HG02588 (cell line): ENCODE data around the gene APC2.

Experiments
- ATAC-seq: cut with Tn5 transposase; IDR thresholded peaks from one replicate; pipeline ENCODE4 v1.9.1; 2021; ENCODE audit warnings: mild to moderate bottlenecking, moderate library complexity; ENCODE audit not compliant: unreplicated experiment

The APC2 gene

GRCh38 chr19:1460033-1460995 lies 10.4 kb downstream of the APC2 start:
- ATAC-seq: no peak

DNA sequence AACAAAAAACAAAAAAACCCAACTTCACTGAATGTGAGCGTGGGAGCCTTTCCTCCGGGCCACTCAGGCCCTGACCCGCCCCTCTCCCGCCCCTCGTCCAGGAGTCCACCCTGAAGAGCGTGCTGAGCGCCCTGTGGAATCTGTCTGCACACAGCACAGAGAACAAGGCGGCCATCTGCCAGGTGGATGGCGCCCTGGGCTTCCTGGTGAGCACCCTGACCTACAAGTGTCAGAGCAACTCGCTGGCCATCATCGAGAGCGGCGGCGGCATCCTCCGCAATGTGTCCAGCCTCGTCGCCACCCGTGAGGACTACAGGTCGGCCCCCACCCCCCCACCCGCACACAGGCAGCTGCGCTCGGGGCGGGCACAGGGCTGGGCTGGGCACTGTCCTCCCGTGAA lies 11.9 kb downstream of the APC2 start:
- ATAC-seq: no peak

DNA sequence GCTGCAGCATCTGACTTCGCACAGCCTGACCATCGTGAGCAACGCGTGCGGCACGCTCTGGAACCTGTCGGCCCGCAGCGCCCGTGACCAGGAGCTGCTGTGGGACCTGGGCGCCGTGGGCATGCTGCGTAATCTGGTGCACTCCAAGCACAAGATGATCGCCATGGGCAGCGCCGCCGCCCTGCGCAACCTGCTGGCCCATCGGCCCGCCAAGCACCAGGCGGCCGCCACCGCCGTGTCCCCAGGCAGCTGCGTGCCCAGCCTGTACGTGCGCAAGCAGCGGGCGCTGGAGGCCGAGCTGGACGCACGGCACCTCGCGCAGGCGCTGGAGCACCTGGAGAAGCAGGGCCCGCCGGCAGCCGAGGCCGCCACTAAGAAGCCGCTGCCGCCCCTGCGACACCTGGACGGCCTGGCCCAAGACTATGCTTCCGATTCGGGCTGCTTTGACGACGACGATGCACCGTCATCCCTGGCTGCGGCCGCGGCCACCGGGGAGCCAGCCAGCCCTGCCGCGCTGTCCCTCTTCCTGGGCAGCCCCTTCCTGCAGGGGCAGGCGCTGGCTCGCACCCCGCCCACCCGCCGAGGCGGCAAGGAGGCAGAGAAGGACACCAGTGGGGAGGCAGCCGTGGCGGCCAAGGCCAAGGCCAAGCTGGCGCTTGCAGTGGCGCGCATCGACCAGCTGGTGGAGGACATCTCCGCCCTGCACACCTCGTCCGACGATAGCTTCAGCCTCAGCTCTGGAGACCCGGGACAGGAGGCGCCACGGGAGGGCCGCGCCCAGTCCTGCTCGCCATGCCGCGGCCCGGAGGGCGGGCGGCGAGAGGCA lies 15.5 kb downstream of the APC2 start:
- no peak for ATAC-seq

DNA sequence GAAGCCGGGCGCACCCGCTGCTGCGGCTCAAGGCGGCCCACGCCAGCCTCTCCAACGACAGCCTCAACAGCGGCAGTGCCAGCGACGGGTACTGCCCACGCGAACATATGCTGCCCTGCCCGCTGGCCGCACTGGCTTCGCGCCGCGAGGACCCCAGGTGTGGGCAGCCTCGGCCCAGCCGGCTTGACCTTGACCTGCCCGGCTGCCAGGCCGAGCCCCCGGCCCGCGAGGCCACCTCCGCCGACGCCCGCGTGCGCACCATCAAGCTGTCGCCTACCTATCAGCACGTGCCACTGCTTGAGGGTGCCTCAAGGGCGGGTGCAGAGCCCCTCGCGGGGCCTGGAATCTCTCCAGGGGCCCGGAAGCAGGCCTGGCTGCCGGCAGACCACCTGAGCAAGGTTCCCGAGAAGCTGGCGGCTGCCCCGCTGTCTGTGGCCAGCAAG lies 16.1 kb downstream of the APC2 start:
- ATAC-seq: no peak

DNA sequence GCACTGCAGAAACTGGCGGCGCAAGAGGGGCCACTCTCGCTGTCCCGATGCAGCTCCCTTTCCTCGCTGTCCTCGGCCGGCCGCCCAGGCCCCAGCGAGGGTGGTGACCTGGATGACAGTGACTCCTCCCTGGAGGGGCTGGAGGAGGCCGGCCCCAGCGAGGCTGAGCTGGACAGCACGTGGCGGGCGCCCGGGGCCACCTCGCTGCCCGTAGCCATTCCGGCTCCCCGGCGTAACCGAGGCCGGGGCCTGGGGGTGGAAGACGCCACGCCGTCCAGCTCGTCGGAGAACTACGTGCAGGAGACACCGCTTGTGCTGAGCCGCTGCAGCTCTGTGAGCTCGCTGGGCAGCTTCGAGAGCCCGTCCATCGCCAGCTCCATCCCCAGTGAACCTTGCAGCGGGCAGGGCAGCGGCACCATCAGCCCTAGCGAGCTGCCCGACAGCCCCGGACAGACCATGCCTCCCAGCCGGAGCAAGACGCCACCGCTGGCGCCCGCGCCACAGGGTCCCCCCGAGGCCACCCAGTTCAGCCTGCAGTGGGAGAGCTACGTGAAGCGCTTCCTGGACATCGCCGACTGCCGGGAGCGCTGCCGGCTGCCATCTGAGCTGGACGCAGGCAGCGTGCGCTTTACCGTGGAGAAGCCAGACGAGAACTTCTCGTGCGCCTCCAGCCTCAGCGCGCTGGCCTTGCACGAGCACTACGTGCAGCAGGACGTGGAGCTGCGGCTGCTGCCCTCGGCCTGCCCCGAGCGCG lies 16.7 kb downstream of the APC2 start:
- no peak for ATAC-seq

- no peak for ATAC-seq
These were observed 17.2 kb downstream of the APC2 start for GRCh38 chr19:1467215-1467489.

DNA sequence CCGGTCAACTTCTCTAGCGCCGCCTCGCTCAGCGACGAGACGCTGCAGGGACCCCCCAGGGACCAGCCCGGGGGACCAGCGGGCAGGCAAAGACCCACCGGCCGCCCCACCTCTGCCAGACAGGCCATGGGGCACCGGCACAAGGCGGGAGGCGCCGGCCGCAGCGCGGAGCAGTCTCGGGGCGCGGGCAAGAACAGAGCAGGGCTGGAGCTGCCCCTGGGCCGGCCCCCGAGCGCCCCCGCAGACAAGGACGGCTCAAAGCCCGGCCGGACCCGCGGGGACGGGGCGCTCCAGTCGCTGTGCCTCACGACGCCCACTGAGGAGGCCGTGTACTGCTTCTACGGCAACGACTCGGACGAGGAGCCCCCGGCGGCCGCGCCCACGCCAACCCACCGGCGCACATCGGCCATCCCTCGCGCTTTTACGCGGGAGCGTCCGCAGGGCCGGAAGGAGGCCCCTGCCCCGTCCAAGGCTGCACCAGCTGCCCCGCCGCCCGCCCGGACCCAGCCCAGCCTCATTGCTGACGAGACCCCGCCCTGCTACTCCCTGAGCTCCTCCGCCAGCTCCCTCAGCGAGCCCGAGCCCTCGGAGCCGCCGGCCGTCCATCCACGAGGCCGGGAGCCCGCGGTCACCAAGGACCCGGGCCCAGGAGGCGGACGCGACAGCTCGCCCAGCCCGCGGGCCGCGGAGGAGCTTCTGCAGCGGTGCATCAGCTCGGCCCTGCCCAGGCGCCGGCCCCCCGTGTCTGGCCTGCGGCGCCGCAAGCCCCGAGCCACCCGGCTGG lies 17.8 kb downstream of the APC2 start:
- ATAC-seq: no peak

DNA sequence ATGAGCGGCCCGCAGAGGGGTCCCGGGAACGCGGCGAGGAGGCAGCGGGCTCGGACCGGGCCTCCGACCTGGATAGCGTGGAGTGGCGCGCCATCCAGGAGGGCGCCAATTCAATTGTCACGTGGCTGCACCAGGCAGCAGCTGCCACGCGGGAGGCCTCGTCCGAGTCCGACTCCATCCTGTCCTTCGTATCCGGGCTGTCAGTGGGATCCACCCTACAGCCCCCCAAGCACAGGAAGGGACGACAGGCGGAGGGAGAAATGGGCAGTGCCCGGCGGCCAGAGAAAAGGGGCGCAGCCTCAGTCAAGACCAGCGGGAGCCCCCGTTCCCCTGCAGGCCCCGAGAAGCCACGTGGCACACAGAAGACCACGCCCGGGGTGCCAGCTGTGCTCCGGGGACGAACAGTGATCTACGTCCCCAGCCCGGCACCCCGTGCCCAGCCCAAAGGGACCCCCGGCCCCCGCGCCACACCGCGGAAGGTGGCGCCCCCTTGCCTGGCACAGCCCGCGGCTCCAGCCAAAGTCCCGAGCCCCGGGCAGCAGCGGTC lies 18.4 kb downstream of the APC2 start:
- ATAC-seq: no peak

- ATAC-seq: no peak
These were observed 18.9 kb downstream of the APC2 start for GRCh38 chr19:1468821-1469254.

DNA sequence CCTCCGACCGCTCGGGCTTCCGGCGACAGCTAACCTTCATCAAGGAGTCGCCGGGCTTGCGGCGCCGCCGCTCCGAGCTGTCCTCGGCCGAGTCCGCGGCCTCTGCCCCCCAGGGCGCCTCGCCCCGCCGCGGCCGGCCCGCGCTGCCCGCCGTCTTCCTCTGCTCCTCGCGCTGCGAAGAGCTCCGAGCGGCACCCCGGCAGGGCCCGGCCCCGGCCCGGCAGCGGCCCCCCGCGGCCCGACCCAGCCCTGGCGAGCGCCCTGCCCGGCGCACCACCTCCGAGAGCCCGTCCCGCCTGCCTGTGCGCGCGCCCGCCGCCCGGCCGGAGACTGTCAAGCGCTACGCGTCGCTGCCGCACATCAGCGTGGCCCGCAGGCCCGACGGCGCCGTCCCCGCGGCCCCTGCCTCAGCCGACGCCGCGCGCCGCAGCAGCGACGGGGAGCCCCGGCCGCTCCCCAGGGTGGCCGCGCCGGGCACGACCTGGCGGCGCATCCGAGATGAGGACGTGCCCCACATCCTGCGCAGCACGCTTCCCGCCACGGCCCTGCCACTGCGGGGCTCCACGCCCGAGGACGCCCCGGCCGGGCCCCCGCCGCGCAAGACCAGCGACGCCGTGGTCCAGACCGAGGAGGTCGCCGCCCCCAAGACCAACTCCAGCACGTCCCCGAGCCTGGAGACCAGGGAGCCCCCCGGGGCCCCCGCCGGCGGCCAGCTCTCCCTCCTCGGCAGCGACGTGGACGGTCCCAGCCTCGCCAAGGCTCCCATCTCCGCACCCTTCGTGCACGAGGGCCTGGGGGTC lies 19.5 kb downstream of the APC2 start:
- ATAC-seq: no peak

DNA sequence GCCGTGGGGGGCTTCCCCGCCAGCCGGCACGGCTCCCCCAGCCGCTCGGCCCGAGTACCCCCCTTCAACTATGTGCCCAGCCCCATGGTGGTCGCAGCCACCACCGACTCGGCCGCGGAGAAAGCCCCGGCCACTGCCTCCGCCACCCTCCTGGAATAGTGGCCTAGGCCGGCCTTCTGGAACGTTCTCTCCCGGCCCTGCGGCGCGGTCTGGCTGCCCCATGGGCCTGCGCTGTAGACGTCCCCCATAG lies 20.1 kb downstream of the APC2 start:
- no peak for ATAC-seq

- ATAC-seq: no peak
These were observed 20.5 kb downstream of the APC2 start for GRCh38 chr19:1470305-1471009.

DNA sequence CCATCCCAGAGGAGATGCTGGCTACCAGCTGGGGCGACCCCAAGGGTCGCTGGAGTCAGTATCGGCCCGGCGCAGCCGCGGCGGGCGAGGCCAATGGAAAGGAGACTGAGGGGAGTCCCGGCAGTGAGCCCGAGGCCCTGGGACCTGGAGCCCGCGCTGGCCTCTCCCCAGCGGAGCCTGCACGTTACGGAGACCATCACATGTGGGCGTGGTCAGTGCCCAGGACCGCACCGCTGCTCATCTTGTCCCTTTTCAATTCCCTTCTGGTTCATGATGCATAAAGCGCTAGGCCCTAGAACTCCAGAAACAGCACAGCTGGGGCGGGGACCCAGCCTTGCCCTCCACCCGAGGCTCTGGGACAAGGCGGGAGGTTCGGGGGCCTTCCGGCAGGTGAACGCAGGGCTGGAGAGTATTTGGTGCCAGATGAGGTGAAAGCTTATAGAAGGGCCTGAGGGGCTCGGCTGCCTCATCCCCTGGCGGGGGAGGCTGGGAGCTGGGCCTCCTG lies 21.1 kb downstream of the APC2 start:
- no peak for ATAC-seq

GRCh38 chr19:1471515-1472160 lies 21.7 kb downstream of the APC2 start:
- ATAC-seq: no peak

GRCh38 chr19:1472231-1473084 lies 22.5 kb downstream of the APC2 start:
- ATAC-seq: no peak

GRCh38 chr19:1473085-1473851 lies 23.3 kb downstream of the APC2 start:
- no peak for ATAC-seq
